Stimulated activated naive CD8-positive, alpha-beta T cell treated with anti-CD3 and anti-CD28 coated beads, Interleukin-15, Interleukin-2, amounts not matched to agents 100 ng/mL and 50 ng/mL, for 24 hours (primary cell): Measurements from ENCODE around the gene SLC9A1.

Experiments
- H3K27ac Mint-ChIP-seq: one replicate; pipeline ENCODE4 v1.8.0; 2021; ENCODE audit warnings: mild to moderate bottlenecking, mixed read lengths
- H3K27me3 Mint-ChIP-seq: one replicate; pipeline ENCODE4 v1.8.0; 2021; ENCODE audit warnings: mixed read lengths
- H3K36me3 Mint-ChIP-seq: one replicate; pipeline ENCODE4 v1.8.0; 2021; ENCODE audit warnings: low read depth, mixed read lengths
- H3K4me1 Mint-ChIP-seq: one replicate; pipeline ENCODE4 v1.8.0; 2021; ENCODE audit warnings: low read depth, mixed read lengths
- H3K4me3 Mint-ChIP-seq: one replicate; pipeline ENCODE4 v1.8.0; 2021; ENCODE audit warnings: mild to moderate bottlenecking, mixed read lengths
- H3K9me3 Mint-ChIP-seq: one replicate; pipeline ENCODE4 v1.8.0; 2021; ENCODE audit warnings: mixed read lengths

The SLC9A1 gene

GRCh38 chr1:27098431-27099134, 56.3 kb downstream of the SLC9A1 start:
- H3K27ac Mint-ChIP-seq: peak overlapping the region; percentile 87
- H3K4me1 Mint-ChIP-seq: peaks cover 24% of the 10 kb centered on the region
- H3K9me3 Mint-ChIP-seq: no peaks in the 10 kb centered on the region
- no peaks in the 10 kb centered on the region for H3K27me3 Mint-ChIP-seq
- no peak overlapping the region for H3K4me3 Mint-ChIP-seq
- peaks cover 2% of the 10 kb centered on the region for H3K36me3 Mint-ChIP-seq

GRCh38 chr1:27097484-27097917, 57.4 kb downstream of the SLC9A1 start:
- H3K27me3 Mint-ChIP-seq: no peaks in the 10 kb centered on the region
- no peak overlapping the region for H3K27ac Mint-ChIP-seq
- H3K4me1 Mint-ChIP-seq: peaks cover 24% of the 10 kb centered on the region
- no peaks in the 10 kb centered on the region for H3K9me3 Mint-ChIP-seq
- H3K36me3 Mint-ChIP-seq: no peaks in the 10 kb centered on the region
- no peak overlapping the region for H3K4me3 Mint-ChIP-seq

GRCh38 chr1:27095576-27095975, 59.3 kb downstream of the SLC9A1 start:
- Mint-ChIP-seq H3K36me3 (no peaks in the 10 kb centered on the region), H3K4me1 (peaks cover 21% of the 10 kb centered on the region), H3K9me3 (no peaks in the 10 kb centered on the region), H3K4me3 (no peak overlapping the region), H3K27ac (no peak overlapping the region), H3K27me3 (no peaks in the 10 kb centered on the region)

GRCh38 chr1:27092888-27093287, 62.0 kb downstream of the SLC9A1 start:
- no peaks in the 10 kb centered on the region for H3K27me3 Mint-ChIP-seq
- no peaks in the 10 kb centered on the region for H3K9me3 Mint-ChIP-seq
- peaks cover 4% of the 10 kb centered on the region for H3K4me1 Mint-ChIP-seq
- H3K4me3 Mint-ChIP-seq: no peak overlapping the region
- no peak overlapping the region for H3K27ac Mint-ChIP-seq
- H3K36me3 Mint-ChIP-seq: no peaks in the 10 kb centered on the region

- H3K4me3 Mint-ChIP-seq: no peak overlapping the region
- H3K27ac Mint-ChIP-seq: peak overlapping the region; percentile 9
- no peaks in the 10 kb centered on the region for H3K9me3 Mint-ChIP-seq
- no peaks in the 10 kb centered on the region for H3K36me3 Mint-ChIP-seq
- H3K4me1 Mint-ChIP-seq: no peaks in the 10 kb centered on the region
- H3K27me3 Mint-ChIP-seq: no peaks in the 10 kb centered on the region
These were observed 64.0 kb downstream of the SLC9A1 start for GRCh38 chr1:27090911-27091310.

- H3K4me1 Mint-ChIP-seq: no peaks in the 10 kb centered on the region
These were observed 67.3 kb downstream of the SLC9A1 start for GRCh38 chr1:27087371-27088220.

GRCh38 chr1:27086628-27087027, 68.3 kb downstream of the SLC9A1 start:
- H3K4me1 Mint-ChIP-seq: no peaks in the 10 kb centered on the region
- no peaks in the 10 kb centered on the region for H3K27me3 Mint-ChIP-seq
- H3K36me3 Mint-ChIP-seq: no peaks in the 10 kb centered on the region
- no peak overlapping the region for H3K27ac Mint-ChIP-seq
- no peaks in the 10 kb centered on the region for H3K9me3 Mint-ChIP-seq
- H3K4me3 Mint-ChIP-seq: no peak overlapping the region

More at GRCh38 chr1:27087371-27088220, 67.3 kb downstream of the SLC9A1 start:
- H3K27me3 Mint-ChIP-seq: no peaks in the 10 kb centered on the region
- no peaks in the 10 kb centered on the region for H3K36me3 Mint-ChIP-seq
- H3K4me3 Mint-ChIP-seq: no peak overlapping the region
- H3K27ac Mint-ChIP-seq: no peak overlapping the region
- no peaks in the 10 kb centered on the region for H3K9me3 Mint-ChIP-seq

GRCh38 chr1:27086026-27086425, 68.9 kb downstream of the SLC9A1 start:
- H3K27ac Mint-ChIP-seq: no peak overlapping the region
- H3K4me3 Mint-ChIP-seq: no peak overlapping the region
- no peaks in the 10 kb centered on the region for H3K9me3 Mint-ChIP-seq
- H3K4me1 Mint-ChIP-seq: no peaks in the 10 kb centered on the region
- no peaks in the 10 kb centered on the region for H3K27me3 Mint-ChIP-seq
- H3K36me3 Mint-ChIP-seq: no peaks in the 10 kb centered on the region

GRCh38 chr1:27084107-27084506, 70.8 kb downstream of the SLC9A1 start:
- Mint-ChIP-seq H3K27me3 (no peaks in the 10 kb centered on the region), H3K4me3 (no peak overlapping the region), H3K9me3 (no peaks in the 10 kb centered on the region), H3K27ac (no peak overlapping the region), H3K4me1 (no peaks in the 10 kb centered on the region), H3K36me3 (no peaks in the 10 kb centered on the region)

GRCh38 chr1:27077968-27078367, 77.0 kb downstream of the SLC9A1 start:
- Mint-ChIP-seq H3K9me3 (no peaks in the 10 kb centered on the region), H3K27ac (no peak overlapping the region), H3K4me3 (no peak overlapping the region), H3K36me3 (no peaks in the 10 kb centered on the region), H3K27me3 (no peaks in the 10 kb centered on the region), H3K4me1 (no peaks in the 10 kb centered on the region)

GRCh38 chr1:27076803-27077202, 78.1 kb downstream of the SLC9A1 start:
- H3K27me3 Mint-ChIP-seq: no peaks in the 10 kb centered on the region
- H3K9me3 Mint-ChIP-seq: no peaks in the 10 kb centered on the region
- no peak overlapping the region for H3K27ac Mint-ChIP-seq
- no peaks in the 10 kb centered on the region for H3K4me1 Mint-ChIP-seq
- H3K36me3 Mint-ChIP-seq: no peaks in the 10 kb centered on the region
- no peak overlapping the region for H3K4me3 Mint-ChIP-seq

GRCh38 chr1:27074175-27074780, 80.6 kb downstream of the SLC9A1 start:
- H3K27me3 Mint-ChIP-seq: no peaks in the 10 kb centered on the region
- no peak overlapping the region for H3K27ac Mint-ChIP-seq
- no peak overlapping the region for H3K4me3 Mint-ChIP-seq
- no peaks in the 10 kb centered on the region for H3K9me3 Mint-ChIP-seq
- H3K4me1 Mint-ChIP-seq: no peaks in the 10 kb centered on the region
- no peaks in the 10 kb centered on the region for H3K36me3 Mint-ChIP-seq

- Mint-ChIP-seq H3K27me3 (no peaks in the 10 kb centered on the region), H3K36me3 (no peaks in the 10 kb centered on the region), H3K9me3 (no peaks in the 10 kb centered on the region), H3K4me3 (no peak overlapping the region), H3K27ac (no peak overlapping the region), H3K4me1 (no peaks in the 10 kb centered on the region)
These were observed 83.9 kb downstream of the SLC9A1 start for GRCh38 chr1:27071049-27071416.

GRCh38 chr1:27070390-27071048, 84.4 kb downstream of the SLC9A1 start:
- Mint-ChIP-seq H3K4me3 (no peak overlapping the region), H3K4me1 (no peaks in the 10 kb centered on the region), H3K27me3 (no peaks in the 10 kb centered on the region), H3K9me3 (no peaks in the 10 kb centered on the region), H3K27ac (no peak overlapping the region), H3K36me3 (no peaks in the 10 kb centered on the region)

- Mint-ChIP-seq H3K4me1 (no peaks in the 10 kb centered on the region), H3K27ac (no peak overlapping the region), H3K27me3 (no peaks in the 10 kb centered on the region), H3K4me3 (no peak overlapping the region), H3K36me3 (no peaks in the 10 kb centered on the region), H3K9me3 (no peaks in the 10 kb centered on the region)
These were observed 86.0 kb downstream of the SLC9A1 start for GRCh38 chr1:27068922-27069321.
